PC-9 (cell line): ENCODE results near the gene CD28. TPM values are rescaled to one million over a fixed set of nuclear protein-coding genes. Genes with fewer than 3 reads are reported as not detected.

Experiments
- BruUV-seq: library from RNA; stranded (reverse); fragments of 400-500 nt; replicated peaks from 2 replicates; lab custom pipeline; 2021; lab: Mats Ljungman, UMichigan
- CTCF ChIA-PET: fragments of 300-600 bp; sonication (Branson Sonifier 250); formaldehyde crosslinking; loops from one replicate; lab custom pipeline; 2022; ENCODE audit warnings: antibody characterized with exemption; lab: Charles Lee
- POLR2A ChIA-PET: fragments of 300-600 bp; sonication (Branson Sonifier 250); formaldehyde crosslinking; loops from one replicate; lab custom pipeline; 2022; ENCODE audit warnings: antibody characterized with exemption; ENCODE audit not compliant: unreplicated experiment; lab: Charles Lee
- DNase-seq, 2 experiments: peaks; one replicate each; pipeline versions ENCODE4 v3.0.0 to v3.0.0-alpha.2; 2015 to 2022; ENCODE audit warnings: mixed read lengths in 1 of 2
- H2AFZ ChIP-seq: fragments of 200-600 bp; sonication (generic); 2 replicates; pipeline ENCODE4 v1.8.1; 2017; ENCODE audit warnings: antibody characterized with exemption
- H3F3A ChIP-seq: fragments of 200-600 bp; sonication (generic); 2 replicates; pipeline ENCODE4 v1.8.1; 2017; ENCODE audit warnings: antibody characterized with exemption, mild to moderate bottlenecking, low read depth; ENCODE audit not compliant: insufficient read depth
- H3K27ac ChIP-seq: fragments of 200-600 bp; sonication (generic); 2 replicates; pipeline ENCODE4 v1.6.1; 2016; ENCODE audit warnings: mixed run types
- H3K27me3 ChIP-seq: fragments of 200-600 bp; sonication (generic); 2 replicates; pipeline ENCODE4 v1.6.1; 2016; ENCODE audit warnings: low read depth, mixed run types; ENCODE audit not compliant: insufficient read depth
- H3K36me3 ChIP-seq: fragments of 200-600 bp; sonication (generic); 2 replicates; pipeline ENCODE4 v1.6.1; 2016; ENCODE audit warnings: low read depth, mixed run types
- H3K4me1 ChIP-seq: fragments of 200-600 bp; sonication (generic); replicated peaks from 2 replicates; pipeline ENCODE4 v1.6.1; 2016; ENCODE audit warnings: mixed run types; ENCODE audit not compliant: insufficient read depth
- H3K4me2 ChIP-seq: fragments of 200-600 bp; sonication (generic); 2 replicates; pipeline ENCODE4 v1.6.1; 2017; ENCODE audit warnings: mixed run types
- H3K4me3 ChIP-seq: fragments of 200-600 bp; sonication (generic); 2 replicates; pipeline ENCODE4 v1.6.1; 2016; ENCODE audit warnings: mixed run types
- H3K79me2 ChIP-seq: fragments of 200-600 bp; sonication (generic); 2 replicates; pipeline ENCODE4 v1.6.1; 2017; ENCODE audit warnings: low read depth, mixed run types
- H3K9me2 ChIP-seq: fragments of 200-600 bp; sonication (generic); 2 replicates; pipeline ENCODE4 v1.8.1; 2017; ENCODE audit warnings: mild to moderate bottlenecking; ENCODE audit not compliant: insufficient read depth
- H3K9me3 ChIP-seq: fragments of 200-600 bp; sonication (generic); 2 replicates; pipeline ENCODE4 v1.8.1; 2016; ENCODE audit warnings: low read depth; ENCODE audit not compliant: insufficient read depth
- H4K20me1 ChIP-seq: fragments of 200-600 bp; sonication (generic); 2 replicates; pipeline ENCODE4 v1.8.1; 2017; ENCODE audit not compliant: insufficient read depth
- CTCF ChIP-seq: fragments of 200-600 bp; sonication (generic); conservative IDR thresholded peaks from 2 replicates; pipeline ENCODE4 v1.6.1; 2017; ENCODE audit warnings: mixed run types, antibody characterized with exemption, mild to moderate bottlenecking, moderate library complexity
- EZH2 ChIP-seq: fragments of 200-600 bp; sonication (generic); IDR thresholded peaks from 2 replicates; pipeline ENCODE4 v1.8.0; 2017; ENCODE audit warnings: antibody characterized with exemption, low read depth
- intact Hi-C: fragments of 100-400 bp; cut with micrococcal nuclease; formaldehyde crosslinking; loops from one replicate; pipeline ENCODE4 v1.10.0; 2022; ENCODE audit not compliant: unreplicated experiment
- total RNA-seq: library from RNA; stranded (reverse); gene quantifications from 2 replicates; pipeline ENCODE4 v1.2.3, GENCODE V29; 2021

CD28 gene
- total RNA-seq, 1 experiment from 2014 or later: not detected

DNA sequence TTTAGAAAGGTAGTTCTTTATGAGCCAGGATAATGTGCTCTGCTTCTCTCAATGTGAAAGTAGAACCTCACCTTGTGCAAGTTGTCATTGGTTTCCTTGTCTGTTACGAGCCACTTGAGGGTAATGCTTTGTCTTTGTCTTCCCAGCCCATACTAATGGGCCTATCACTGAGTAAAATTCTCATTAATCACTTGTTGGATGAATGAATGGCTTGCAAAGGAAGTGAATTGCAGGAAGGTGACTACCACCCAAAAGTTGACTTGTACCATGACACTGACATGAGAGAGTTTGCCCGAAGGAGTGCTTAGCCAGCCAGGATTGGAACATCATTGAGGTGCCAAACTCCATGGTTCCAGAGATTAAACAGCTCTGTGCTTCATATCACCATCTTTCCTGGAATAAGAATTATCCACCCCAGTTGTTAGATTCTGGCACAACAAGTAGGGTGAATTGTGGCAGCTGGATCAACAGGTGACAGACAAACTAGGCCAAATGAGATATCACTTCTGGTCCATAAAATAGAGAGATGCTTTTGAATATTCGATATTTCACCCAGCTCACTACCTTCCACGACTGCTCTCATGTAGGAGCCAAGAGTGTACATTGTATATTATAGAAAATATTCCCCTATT is 20.5 kb upstream of the CD28 start:
- no peaks in the 10 kb centered on the region for H3K79me2 ChIP-seq
- TF ChIP-seq CTCF (no peak), EZH2 (no peak)
- H3K36me3 ChIP-seq: no peaks in the 10 kb centered on the region
- no peak overlapping the region for H3K4me2 ChIP-seq
- peaks cover 25% of the 10 kb centered on the region for H3K4me1 ChIP-seq
- DNase-seq: no peak
- H3K9me2 ChIP-seq: no peaks in the 10 kb centered on the region
- TSS peak; percentile 26 for BruUV-seq
- ChIA-PET POLR2A (no interaction called here), CTCF (interaction anchor here (0.5 kb wide), 1 partner anchor 10 kb away, joined by 4 read pairs; no protein-coding TSS in a partner anchor)
- no peaks in the 10 kb centered on the region for H4K20me1 ChIP-seq
- no peaks in the 10 kb centered on the region for H3K9me3 ChIP-seq
- H3K27ac ChIP-seq: no peak overlapping the region
- no peak overlapping the region for H2AFZ ChIP-seq
- H3K4me3 ChIP-seq: no peak overlapping the region
- peaks cover 11% of the 10 kb centered on the region; the same call in 1 of the 2 replicates for H3F3A ChIP-seq
- no peaks in the 10 kb centered on the region for H3K27me3 ChIP-seq
- intact Hi-C loops: loop anchor here (2.0 to 5.0 kb wide), 2 partner anchors 73 to 126 kb away; no protein-coding TSS in a partner anchor

- intact Hi-C loops: loop anchor here (5.0 kb wide), 1 partner anchor 125 kb away; no protein-coding TSS in a partner anchor
- CTCF ChIA-PET: no interaction called here
- peaks cover 25% of the 10 kb centered on the region for H3K4me1 ChIP-seq
- H3K36me3 ChIP-seq: no peaks in the 10 kb centered on the region
- H3K4me2 ChIP-seq: no peak overlapping the region
- no peak overlapping the region for H2AFZ ChIP-seq
- TF ChIP-seq CTCF: no peak
- no peak for TF ChIP-seq EZH2
- DNase-seq: no peak
- H3K4me3 ChIP-seq: no peak overlapping the region
- H3K27ac ChIP-seq: no peak overlapping the region
- no peaks in the 10 kb centered on the region for H4K20me1 ChIP-seq
- BruUV-seq: no TSS peak
- POLR2A ChIA-PET: no interaction called here
- peaks cover 11% of the 10 kb centered on the region; the same call in 1 of the 2 replicates for H3F3A ChIP-seq
- H3K9me3 ChIP-seq: no peaks in the 10 kb centered on the region
- H3K79me2 ChIP-seq: no peaks in the 10 kb centered on the region
- H3K9me2 ChIP-seq: no peaks in the 10 kb centered on the region
- H3K27me3 ChIP-seq: no peaks in the 10 kb centered on the region
Measured at GRCh38 chr2:203687165-203687564, 19.3 kb upstream of the CD28 start.

DNA sequence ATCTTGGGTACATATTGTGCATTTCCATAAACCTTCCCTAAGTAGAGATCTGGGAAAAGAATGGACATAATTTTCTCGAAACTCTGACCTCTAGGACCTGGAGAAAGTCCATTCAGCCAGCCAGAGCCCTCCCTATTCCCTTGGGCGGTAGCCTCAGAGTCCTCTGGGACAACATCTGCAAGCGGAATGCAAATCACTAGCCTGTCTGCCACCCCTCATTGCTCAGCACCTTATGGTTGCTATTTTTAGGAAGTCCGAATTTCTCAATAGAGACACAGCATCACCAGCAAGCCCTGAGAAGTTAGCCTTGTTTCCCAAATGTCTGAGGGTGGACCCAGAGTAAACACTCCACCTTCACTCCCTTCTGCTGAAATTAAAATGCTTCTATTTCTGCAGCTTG is 17.6 kb upstream of the CD28 start:
- ChIA-PET CTCF (no interaction called here), POLR2A (no interaction called here)
- H3K4me2 ChIP-seq: no peak overlapping the region
- peaks cover 18% of the 10 kb centered on the region for H3K4me1 ChIP-seq
- no peaks in the 10 kb centered on the region for H3K79me2 ChIP-seq
- peaks cover 8% of the 10 kb centered on the region; the same call in 1 of the 2 replicates for H3F3A ChIP-seq
- no peaks in the 10 kb centered on the region for H3K9me2 ChIP-seq
- intact Hi-C loops: loop anchor here (5.0 kb wide), 1 partner anchor 124 kb away; no protein-coding TSS in a partner anchor
- H4K20me1 ChIP-seq: no peaks in the 10 kb centered on the region
- no peak overlapping the region for H3K4me3 ChIP-seq
- no peaks in the 10 kb centered on the region for H3K36me3 ChIP-seq
- no peaks in the 10 kb centered on the region for H3K9me3 ChIP-seq
- TF ChIP-seq CTCF: no peak
- no peak for TF ChIP-seq EZH2
- no peak for DNase-seq
- no TSS peak for BruUV-seq
- H3K27ac ChIP-seq: no peak overlapping the region
- H3K27me3 ChIP-seq: no peaks in the 10 kb centered on the region
- no peak overlapping the region for H2AFZ ChIP-seq
